ENCODE data around the gene ACBD4.

- TF ChIP-seq POLR2A (IDR thresholded peaks at IDR 0.05) (no peak), CTCF (IDR thresholded peaks at IDR 0.05) (no peak)
Observed at GRCh38 chr17:45101883-45102811, 33.3 kb upstream of the ACBD4 start.
